GM18502 (cell line): ENCODE measurements around the gene CPO.

Source experiments
- ATAC-seq: cut with Tn5 transposase; IDR thresholded peaks from one replicate; pipeline ENCODE4 v1.9.1; 2021; ENCODE audit warnings: mild to moderate bottlenecking; ENCODE audit not compliant: unreplicated experiment, poor library complexity

Gene CPO

GRCh38 chr2:206970589-206971360 lies 31.5 kb downstream of the CPO start:
- ATAC-seq, result no peak

- no peak for ATAC-seq
These were observed 32.5 kb downstream of the CPO start for GRCh38 chr2:206971805-206972204.

- ATAC-seq, result no peak
These were observed 35.2 kb downstream of the CPO start for GRCh38 chr2:206974551-206974950.

GRCh38 chr2:206978746-206979145 lies 39.4 kb downstream of the CPO start:
- ATAC-seq, result no peak

GRCh38 chr2:206979365-206979764 lies 40.0 kb downstream of the CPO start:
- no peak for ATAC-seq

- no peak for ATAC-seq
These were observed 40.6 kb downstream of the CPO start for GRCh38 chr2:206979922-206980321.

- ATAC-seq, result no peak
These were observed 41.1 kb downstream of the CPO start for GRCh38 chr2:206980413-206980812.

- ATAC-seq, result no peak
These were observed 41.9 kb downstream of the CPO start for GRCh38 chr2:206981086-206981674.

GRCh38 chr2:206981739-206982340 lies 42.5 kb downstream of the CPO start:
- ATAC-seq, result no peak

- ATAC-seq, result no peak
These were observed 43.1 kb downstream of the CPO start for GRCh38 chr2:206982360-206982955.

GRCh38 chr2:206983161-206983859 lies 44.0 kb downstream of the CPO start:
- no peak for ATAC-seq

GRCh38 chr2:206984206-206984605 lies 44.9 kb downstream of the CPO start:
- ATAC-seq, result no peak

GRCh38 chr2:206986943-206987342 lies 47.6 kb downstream of the CPO start:
- ATAC-seq, result no peak

- no peak for ATAC-seq
These were observed 48.5 kb downstream of the CPO start for GRCh38 chr2:206987810-206988209.

- ATAC-seq, result no peak
These were observed 49.6 kb downstream of the CPO start for GRCh38 chr2:206988884-206989283.

GRCh38 chr2:206989311-206989710 lies 50.0 kb downstream of the CPO start:
- ATAC-seq, result peak; percentile 94

GRCh38 chr2:206990360-206990759 lies 51.0 kb downstream of the CPO start:
- no peak for ATAC-seq

GRCh38 chr2:206991070-206991469 lies 51.8 kb downstream of the CPO start:
- no peak for ATAC-seq

GRCh38 chr2:206993396-206993911 lies 54.1 kb downstream of the CPO start:
- ATAC-seq, result no peak

- no peak for ATAC-seq
These were observed 54.6 kb downstream of the CPO start for GRCh38 chr2:206993964-206994363.
